Stimulated activated CD4-positive, alpha-beta T cell treated with anti-CD3 and anti-CD28 coated beads, Interleukin-12 subunit alpha, Interleukin-12 subunit beta, amount 100 ng/mL, for 24 hours (primary cell): Measurements from ENCODE around the gene C5orf52.
"Not testable (repeated sequence)": the region's sequence is repeated elsewhere in the genome, so short reads cannot be mapped to it uniquely, and the experiment has no call there.

Experiments
- DNase-seq, 2 experiments: peaks; one replicate each; pipeline ENCODE4 v3.0.0-alpha.2; 2020; ENCODE audit warnings: low read depth in 2 of 2

C5orf52 gene

DNA sequence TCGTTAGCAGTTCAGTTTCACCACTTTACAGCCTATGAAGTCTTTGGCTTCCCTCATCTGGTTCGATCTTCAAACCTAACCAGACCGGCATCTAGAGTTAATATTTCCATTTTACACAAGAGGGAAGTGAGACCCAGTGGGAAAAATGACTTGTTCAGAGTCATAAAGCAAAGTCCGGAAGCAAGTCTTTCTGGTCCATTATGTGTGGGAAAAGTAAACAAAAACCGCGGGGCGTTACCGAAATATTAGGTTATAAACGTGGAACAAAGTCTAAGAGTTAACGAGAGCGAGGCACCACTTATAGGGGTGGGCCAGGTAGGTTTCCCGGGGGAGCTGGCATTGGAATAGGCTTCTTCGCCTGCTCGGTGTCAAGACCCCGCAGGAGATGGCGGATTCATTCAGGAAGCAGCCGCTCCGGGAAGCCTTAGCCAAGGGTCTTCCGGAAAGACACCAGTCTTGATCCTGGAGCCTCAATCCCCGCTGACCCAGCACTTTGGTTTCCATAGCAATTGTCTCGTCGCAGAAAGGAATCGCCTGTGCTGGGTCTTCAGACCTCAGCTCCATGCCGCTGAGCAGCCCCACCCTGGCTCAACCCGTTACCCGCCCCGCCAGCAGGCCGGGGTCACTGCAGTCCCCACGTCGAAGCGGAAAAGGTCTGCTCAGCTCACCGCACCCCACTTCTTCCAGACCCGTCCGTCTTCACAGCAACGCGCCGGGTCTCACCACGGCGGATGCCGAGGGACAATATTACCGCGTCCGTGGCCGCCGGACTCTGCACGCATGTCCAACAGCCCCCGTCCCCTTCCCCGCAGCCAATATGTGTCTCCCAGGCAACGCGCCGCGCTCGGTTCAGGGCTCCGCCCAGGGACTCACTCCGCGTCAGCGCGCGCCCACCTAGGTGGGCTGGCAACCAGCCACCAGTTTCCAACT is at the start of gene C5orf52:
Gene C5orf52, plus strand, starts transcription at position 872 of the 930 bp plus-strand sequence. CDS start 82 bp downstream, outside the sequence.
- peak in 1 of 2 experiments; percentile 17 for DNase-seq

GRCh38 chr5:157624144-157624543 is 47.2 kb upstream of the C5orf52 start:
- DNase-seq: no peak

GRCh38 chr5:157626831-157627230 is 44.5 kb upstream of the C5orf52 start:
- no peak for DNase-seq

DNA sequence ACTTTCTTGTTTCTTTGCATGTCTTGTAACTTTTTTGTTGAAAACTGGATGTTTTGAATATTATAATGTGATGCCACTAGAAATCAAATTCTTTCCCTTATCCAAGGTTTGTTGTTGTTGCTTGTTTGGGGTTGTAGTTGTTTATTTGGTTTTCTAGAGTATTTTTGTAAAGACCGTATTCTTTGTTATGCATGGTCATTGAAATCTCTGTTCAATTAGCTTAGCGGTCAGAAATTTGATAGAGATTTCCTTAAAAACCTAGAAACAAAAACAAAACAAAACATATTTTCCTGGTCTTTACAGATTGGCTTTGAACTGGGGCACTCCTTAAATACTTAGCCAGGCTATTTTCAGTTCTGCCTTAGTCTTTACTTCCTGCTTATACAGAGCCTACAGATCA is 41.0 kb upstream of the C5orf52 start:
- no peak for DNase-seq

GRCh38 chr5:157640406-157641066 is 30.8 kb upstream of the C5orf52 start:
- DNase-seq: no peak

GRCh38 chr5:157648275-157648990 is 22.9 kb upstream of the C5orf52 start:
- DNase-seq: no peak

GRCh38 chr5:157649101-157649500 is 22.2 kb upstream of the C5orf52 start:
- DNase-seq: no peak

DNA sequence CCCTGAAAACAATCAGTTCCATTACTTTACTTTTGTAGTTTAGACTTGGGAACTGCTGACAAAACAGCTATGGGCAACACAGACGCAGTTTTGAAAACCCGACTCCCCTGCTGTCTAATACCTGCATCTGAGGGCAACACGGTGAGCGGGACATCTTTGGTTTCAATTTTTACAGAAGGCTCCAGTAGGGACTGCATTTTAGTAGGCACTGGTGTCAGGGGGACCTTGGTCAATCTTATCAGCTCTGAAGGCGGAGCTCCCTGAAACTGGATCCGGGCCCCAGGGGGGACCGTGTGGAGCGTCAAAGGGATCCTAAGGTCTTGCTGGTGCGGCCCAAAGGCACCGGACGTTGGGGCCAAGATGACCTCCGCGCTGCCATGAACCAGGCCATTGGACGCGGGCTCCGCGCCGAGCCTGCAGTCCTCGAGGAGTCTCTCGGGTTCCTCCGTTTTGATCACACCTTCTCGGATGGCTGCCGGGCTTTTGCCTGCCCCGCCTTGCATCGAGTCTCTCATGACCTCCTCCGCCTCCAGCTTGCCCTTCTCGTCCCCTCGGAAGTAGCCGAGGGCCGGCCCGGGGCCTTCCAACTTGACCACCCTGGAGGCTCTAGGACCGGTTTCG is 20.2 kb upstream of the C5orf52 start:
- no peak for DNase-seq

DNA sequence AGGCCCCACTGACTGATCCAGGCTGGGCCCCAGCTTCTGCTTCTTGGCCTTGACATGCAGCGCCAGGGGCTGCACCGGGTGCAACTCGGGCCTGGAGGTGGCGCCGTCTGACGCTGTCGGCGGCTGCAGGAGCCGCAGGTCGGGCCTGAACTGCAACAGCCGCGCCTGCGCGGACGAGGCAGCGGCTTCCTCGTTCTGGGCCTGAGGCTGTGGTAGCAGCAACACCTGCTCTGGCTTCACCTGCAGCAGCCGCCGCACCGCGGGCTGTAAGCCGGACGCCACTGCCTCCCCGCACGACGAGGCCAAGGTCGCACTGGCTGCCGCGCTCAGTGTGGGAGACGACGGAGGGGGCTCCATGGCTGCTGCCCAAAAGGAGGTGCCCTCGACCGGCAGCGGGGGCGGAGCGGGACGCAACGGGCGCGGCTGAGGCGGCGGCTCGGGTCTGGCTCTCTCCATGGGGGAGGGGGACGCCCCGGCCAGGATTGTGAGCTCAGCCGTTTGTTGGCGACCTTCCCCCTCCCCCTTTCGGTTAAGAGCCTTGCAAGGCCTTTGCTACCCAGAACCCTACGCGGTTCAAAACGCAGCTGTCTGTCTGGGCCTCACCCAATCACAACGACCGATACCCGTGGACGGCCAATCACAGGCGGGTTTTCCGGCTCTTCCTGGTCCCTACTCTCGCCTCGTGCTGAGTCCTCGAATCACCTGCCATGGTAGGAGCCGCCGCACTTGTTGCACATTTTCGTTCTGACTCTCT is 19.5 kb upstream of the C5orf52 start:
- peak; percentile 54 to 67 for DNase-seq

- DNase-seq: no peak
Observed at GRCh38 chr5:157652377-157652692, 19.0 kb upstream of the C5orf52 start, which contains the start of gene SOX30. SOX30 (minus strand) TSS chr5:157652438; CDS start chr5:157652078, 360 bp downstream.

GRCh38 chr5:157657516-157657915 is 13.8 kb upstream of the C5orf52 start:
- DNase-seq: no peak

DNA sequence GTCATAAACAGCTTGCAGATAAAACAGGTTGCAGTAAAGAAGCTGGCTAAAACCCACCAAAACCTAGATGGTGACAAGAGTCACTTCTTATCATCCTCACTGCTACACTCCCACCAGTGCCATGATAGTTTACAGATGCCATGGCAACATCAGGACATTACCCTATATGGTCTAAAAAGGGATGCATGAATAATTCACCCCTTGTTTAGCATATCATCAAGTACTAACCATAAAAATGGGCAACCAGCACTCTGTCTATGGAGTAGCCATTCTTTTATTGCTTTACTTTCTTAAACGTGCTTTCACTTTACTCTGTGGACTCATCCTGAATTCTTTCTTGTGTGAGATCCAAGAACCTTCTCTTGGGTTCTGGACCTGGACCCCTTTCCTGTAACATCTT is 12.4 kb upstream of the C5orf52 start:
- DNase-seq: no peak

DNA sequence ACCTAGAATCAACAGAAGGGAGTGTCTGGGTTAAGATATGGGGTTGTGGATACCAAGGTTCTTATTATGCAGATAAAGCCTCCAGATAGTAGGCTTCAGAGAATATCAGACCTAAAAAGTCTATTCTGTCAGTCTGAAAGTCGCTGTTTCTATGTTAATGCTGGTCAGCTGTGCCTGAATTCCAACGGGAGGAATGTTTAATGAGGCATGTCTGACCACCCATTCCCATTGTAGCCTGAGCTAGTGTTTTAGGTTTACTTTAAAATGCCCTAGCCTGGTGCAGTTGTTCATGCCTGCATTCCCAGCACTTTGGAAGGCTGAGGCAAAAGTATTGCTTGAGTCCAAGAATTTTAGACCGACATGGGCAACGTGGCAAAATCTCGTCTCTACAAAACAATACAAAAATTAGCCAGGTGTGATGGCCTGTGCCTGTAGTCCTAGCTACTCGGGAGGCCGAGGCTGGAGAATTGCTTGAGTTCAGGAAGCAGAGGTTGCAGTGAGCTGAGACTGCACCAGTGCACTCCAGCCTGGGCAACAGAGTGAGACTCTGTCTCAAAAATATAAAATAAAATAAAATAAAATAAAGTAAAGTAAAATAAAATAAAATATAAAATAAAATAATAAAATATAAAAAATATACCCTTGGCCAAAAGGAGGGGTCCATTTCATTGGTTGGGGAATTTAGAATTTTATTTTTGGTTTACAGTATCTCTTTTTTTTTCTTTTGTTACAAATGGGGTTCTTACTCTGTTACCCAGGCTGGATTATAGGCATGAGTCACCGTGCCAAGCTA is 11.3 kb upstream of the C5orf52 start:
- DNase-seq: no peak

DNA sequence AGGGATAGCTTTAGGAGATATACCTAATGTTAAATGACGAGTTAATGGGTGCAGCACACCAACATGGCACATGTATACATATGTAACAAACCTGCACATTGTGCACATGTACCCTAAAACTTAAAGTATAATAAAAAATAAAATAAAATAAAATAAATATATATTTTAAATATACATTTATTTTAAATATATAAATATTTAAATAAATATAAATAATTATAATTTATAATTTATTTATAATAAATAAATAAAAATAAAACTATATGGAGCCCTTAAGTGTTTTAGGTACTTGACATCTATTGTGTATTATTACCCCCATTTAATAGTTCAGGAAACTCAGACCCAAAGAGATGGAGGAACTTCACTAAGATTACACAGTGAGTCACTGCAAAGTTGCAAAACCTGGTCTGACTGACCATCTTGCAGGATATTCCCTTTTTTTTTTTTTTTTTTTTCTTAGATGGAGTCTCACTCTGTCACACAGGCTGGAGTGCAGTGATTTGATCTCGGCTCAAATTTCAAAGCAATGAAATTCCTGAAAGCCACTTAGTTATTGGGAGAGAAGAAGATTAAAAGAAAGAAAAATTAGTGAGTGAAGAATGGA is 5.8 kb upstream of the C5orf52 start:
- DNase-seq: no peak

- DNase-seq: no peak
Observed at GRCh38 chr5:157668356-157668755, 3.0 kb upstream of the C5orf52 start.

GRCh38 chr5:157669701-157670097 is 1.6 kb upstream of the C5orf52 start:
- DNase-seq: no peak

DNA sequence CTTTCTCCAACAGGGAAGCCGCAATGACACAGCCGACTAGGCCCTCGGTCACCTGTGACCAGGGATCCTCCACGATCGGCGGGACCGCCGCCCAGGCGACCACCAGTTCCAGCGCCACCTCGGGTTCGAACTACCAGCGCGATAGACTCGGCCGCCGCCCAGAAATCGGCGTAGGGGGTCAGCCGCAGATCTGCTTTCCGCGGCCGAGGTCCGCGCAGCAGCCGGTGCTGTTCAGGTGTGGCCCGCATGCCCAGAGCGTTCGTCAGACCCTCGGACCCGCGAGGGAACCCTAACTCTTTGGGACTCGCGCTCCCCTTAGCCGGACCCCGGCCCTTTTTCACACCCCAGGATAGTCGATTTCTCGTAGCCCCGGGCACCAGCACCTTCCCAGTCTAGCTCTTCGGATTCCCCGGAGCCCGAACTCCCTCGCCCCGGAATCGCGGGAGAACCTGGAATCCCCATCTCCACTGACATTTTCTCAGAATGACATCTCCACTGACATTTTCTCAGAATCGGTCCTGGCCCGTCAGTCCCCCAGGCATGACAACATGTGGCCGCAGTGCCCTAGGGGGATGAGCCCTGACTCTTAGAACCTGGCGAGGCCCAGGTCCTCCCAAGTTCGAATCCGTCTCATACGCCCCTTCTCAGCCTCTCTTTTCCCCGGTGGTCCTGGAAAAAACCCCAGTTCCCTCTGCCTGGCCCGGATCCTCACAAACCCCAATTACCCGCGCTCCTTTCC is 428 bp downstream of the C5orf52 start:
- DNase-seq: no peak

- no peak for DNase-seq
Observed at GRCh38 chr5:157672976-157673375, 1.6 kb downstream of the C5orf52 start.

- not testable (repeated sequence) for DNase-seq
Observed at GRCh38 chr5:157674351-157674750, 3.0 kb downstream of the C5orf52 start.
